H1 (cell line): ENCODE measurements around the gene GUCY2F. TPM values are rescaled to one million over a fixed set of nuclear protein-coding genes. Genes with fewer than 3 reads are reported as not detected.

ENCODE experiments used
- CTCF ChIA-PET: fragments of 300-600 bp; sonication (Branson Sonifier 250); formaldehyde crosslinking; loops from one replicate; lab custom pipeline; 2021; ENCODE audit not compliant: partially characterized antibody; lab: Charles Lee
- POLR2A ChIA-PET: fragments of 300-600 bp; sonication (Branson Sonifier 250); formaldehyde crosslinking; loops from one replicate; lab custom pipeline; 2021; ENCODE audit warnings: inconsistent platforms; ENCODE audit not compliant: partially characterized antibody; lab: Charles Lee
- DNase-seq, 2 experiments: peaks; one replicate each; pipeline versions ENCODE4 v3.0.0 to v3.0.0-alpha.2; 2010 to 2022; ENCODE audit warnings: low spot score in 2 of 2, low read depth in 1 of 2, mixed read lengths in 1 of 2
- FAIRE-seq: peaks from 2 replicates; lab custom pipeline; 2011; peaks lifted over from hg19 to GRCh38; lab: Jason Lieb, UNC
- H2AFZ ChIP-seq: 2 replicates; pipeline ENCODE4 v1.8.1; 2012; ENCODE audit warnings: low read length, inconsistent platforms
- H2AK5ac ChIP-seq: 2 replicates; pipeline ENCODE4 v1.6.1; 2013; ENCODE audit warnings: low read depth, low read length
- H2BK120ac ChIP-seq: replicated peaks from 2 replicates; pipeline ENCODE3; 2013; ENCODE audit warnings: low read depth, low read length, inconsistent platforms
- H2BK12ac ChIP-seq: 2 replicates; pipeline ENCODE4 v1.6.1; 2013; ENCODE audit warnings: low read depth, low read length
- H2BK15ac ChIP-seq: 2 replicates; pipeline ENCODE4 v1.6.1; 2013; ENCODE audit warnings: low read length
- H2BK20ac ChIP-seq: 2 replicates; pipeline ENCODE4 v1.6.1; 2013; ENCODE audit warnings: low read length
- H2BK5ac ChIP-seq: 2 replicates; pipeline ENCODE4 v1.6.1; 2013; ENCODE audit warnings: low read depth, low read length
- H3K14ac ChIP-seq: 2 replicates; pipeline ENCODE4 v1.6.1; 2013; ENCODE audit warnings: inconsistent platforms; ENCODE audit not compliant: insufficient read length
- H3K18ac ChIP-seq: 2 replicates; pipeline ENCODE4 v1.6.1; 2013; ENCODE audit warnings: low read length; ENCODE audit errors: extremely low read depth
- H3K23ac ChIP-seq: 2 replicates; pipeline ENCODE4 v1.6.1; 2013; ENCODE audit warnings: inconsistent platforms; ENCODE audit not compliant: insufficient read length
- H3K23me2 ChIP-seq: 2 replicates; pipeline ENCODE4 v1.6.1; 2013; ENCODE audit warnings: low read depth, low read length
- H3K27ac ChIP-seq: 2 replicates; pipeline ENCODE4 v1.6.1; 2011; ENCODE audit warnings: low read depth, low read length, inconsistent platforms
- H3K27me3 ChIP-seq, 4 experiments: replicated peaks in 1 of 4; 1 replicate in 1 of 4; 2 replicates in 3 of 4; pipeline versions ENCODE4 v1.6.1 to v1.8.1; 2011 to 2013; ENCODE audit warnings: low read length in 3 of 4, mild to moderate bottlenecking in 3 of 4, inconsistent platforms in 2 of 4, mixed read lengths in 2 of 4, moderate library complexity in 1 of 4; ENCODE audit not compliant: control insufficient read depth in 3 of 4, insufficient read depth in 3 of 4; ENCODE audit errors: extremely low read depth in 1 of 4
- H3K36me3 ChIP-seq, 4 experiments: 2 replicates each; pipeline versions ENCODE4 v1.6.1 to v1.8.1; 2011 to 2013; ENCODE audit warnings: mild to moderate bottlenecking in 4 of 4, low read length in 3 of 4, moderate library complexity in 2 of 4, control low read depth in 1 of 4, inconsistent platforms in 1 of 4; ENCODE audit not compliant: insufficient read depth in 4 of 4, control insufficient read depth in 2 of 4
- H3K4ac ChIP-seq: replicated peaks from 2 replicates; pipeline ENCODE3; 2013; ENCODE audit warnings: low read length, low read depth, mixed read lengths, inconsistent platforms; ENCODE audit not compliant: insufficient read length
- H3K4me1 ChIP-seq, 4 experiments: replicated peaks in 1 of 4; 1 replicate in 1 of 4; 2 replicates in 3 of 4; pipeline versions ENCODE4 v1.6.1 to v1.8.1; 2011 to 2013; ENCODE audit warnings: low read length in 3 of 4, inconsistent platforms in 2 of 4, mixed read lengths in 1 of 4; ENCODE audit not compliant: insufficient read depth in 4 of 4, control insufficient read depth in 3 of 4
- H3K4me2 ChIP-seq, 2 experiments: 2 replicates each; pipeline versions ENCODE4 v1.6.1 to v1.8.1; 2011 to 2013; ENCODE audit warnings: low read depth in 2 of 2, low read length in 2 of 2, control low read depth in 1 of 2, inconsistent platforms in 1 of 2, mild to moderate bottlenecking in 1 of 2; ENCODE audit not compliant: insufficient read depth in 1 of 2
- H3K4me3 ChIP-seq, 4 experiments: fragments of 200-600, 300-600 bp in 1 of 4; sonication (generic), shearing (Covaris generic), sonication (Bioruptor Twin) in 1 of 4; 2 replicates each; pipeline versions ENCODE4 v1.5.1 to v1.8.1; 2011 to 2016; ENCODE audit warnings: low read length in 4 of 4, low read depth in 3 of 4, control low read depth in 2 of 4, inconsistent platforms in 2 of 4, mild to moderate bottlenecking in 2 of 4, mixed read lengths in 1 of 4, moderate library complexity in 1 of 4; ENCODE audit not compliant: insufficient read depth in 2 of 4; ENCODE audit errors: extremely low read depth in 1 of 4
- H3K56ac ChIP-seq: replicated peaks from 2 replicates; pipeline ENCODE3; 2013; ENCODE audit warnings: low read depth, mild to moderate bottlenecking, mixed read lengths, low read length, inconsistent platforms; ENCODE audit not compliant: insufficient read length
- H3K79me1 ChIP-seq: 2 replicates; pipeline ENCODE4 v1.6.1; 2013; ENCODE audit warnings: low read depth, low read length, control low read depth
- H3K79me2 ChIP-seq, 2 experiments: 2 replicates each; pipeline versions ENCODE4 v1.6.1 to v1.8.1; 2012 to 2013; ENCODE audit warnings: low read length in 2 of 2, mild to moderate bottlenecking in 2 of 2, inconsistent platforms in 1 of 2; ENCODE audit not compliant: insufficient read depth in 2 of 2, control insufficient read depth in 1 of 2
- H3K9ac ChIP-seq, 4 experiments: replicated peaks in 1 of 4; 1 replicate in 1 of 4; 2 replicates in 3 of 4; pipeline versions ENCODE4 v1.6.1 to v1.8.1; 2011 to 2013; ENCODE audit warnings: low read depth in 3 of 4, low read length in 3 of 4, control low read depth in 2 of 4, mild to moderate bottlenecking in 2 of 4, moderate library complexity in 2 of 4, inconsistent platforms in 1 of 4; ENCODE audit errors: extremely low read depth in 1 of 4
- H3K9me3 ChIP-seq, 2 experiments: 2 replicates each; pipeline versions ENCODE4 v1.6.1 to v1.8.1; 2012 to 2013; ENCODE audit warnings: mild to moderate bottlenecking in 2 of 2, moderate library complexity in 2 of 2, control low read depth in 1 of 2, inconsistent platforms in 1 of 2, low read depth in 1 of 2, low read length in 1 of 2, mixed read lengths in 1 of 2; ENCODE audit not compliant: insufficient read depth in 2 of 2
- H4K20me1 ChIP-seq, 2 experiments: replicated peaks in 1 of 2; 2 replicates each; pipeline versions ENCODE3 to v1.8.1; 2011 to 2013; ENCODE audit warnings: inconsistent platforms in 2 of 2, low read length in 2 of 2, mild to moderate bottlenecking in 1 of 2; ENCODE audit not compliant: insufficient read depth in 2 of 2, control insufficient read depth in 1 of 2
- H4K5ac ChIP-seq: 2 replicates; pipeline ENCODE4 v1.6.1; 2013; ENCODE audit warnings: low read length, low read depth, mixed read lengths, inconsistent platforms; ENCODE audit not compliant: insufficient read length
- H4K8ac ChIP-seq: 2 replicates; pipeline ENCODE4 v1.8.0; 2013; ENCODE audit warnings: mild to moderate bottlenecking, moderate library complexity, low read length, inconsistent platforms; ENCODE audit not compliant: insufficient read depth; ENCODE audit errors: extremely low read depth
- H4K91ac ChIP-seq: replicated peaks from 2 replicates; pipeline ENCODE3; 2013; ENCODE audit warnings: low read length, mixed read lengths, inconsistent platforms; ENCODE audit not compliant: insufficient read length
- BCL11A ChIP-seq, 2 experiments: IDR thresholded peaks; one replicate each; pipeline ENCODE4 v1.6.1; 2011; ENCODE audit warnings: low read depth in 2 of 2, low read length in 2 of 2, mild to moderate bottlenecking in 2 of 2
- CBX5 ChIP-seq: fragments of 300-800, 300-1000 bp; sonication (generic); IDR thresholded peaks from 2 replicates; pipeline ENCODE4 v1.7.1; 2016; ENCODE audit warnings: antibody characterized with exemption, low read length, low read depth
- GABPA ChIP-seq: IDR thresholded peaks from 2 replicates; pipeline ENCODE4 v1.6.1; 2011; ENCODE audit warnings: mild to moderate bottlenecking, low read length, moderate library complexity, borderline replicate concordance; ENCODE audit not compliant: insufficient read depth
- JUND ChIP-seq: IDR thresholded peaks from 2 replicates; pipeline ENCODE4 v1.6.1; 2011; ENCODE audit warnings: mild to moderate bottlenecking, improper control_type of control experiment, low read length
- MAFK ChIP-seq: IDR thresholded peaks from 2 replicates; pipeline ENCODE4 v1.6.1; 2012; ENCODE audit warnings: low read depth, mild to moderate bottlenecking, improper control_type of control experiment, low read length
- PHF8 ChIP-seq: fragments of 200-600 bp; sonication (generic); conservative IDR thresholded peaks from 2 replicates; pipeline ENCODE4 v1.7.1; 2012; ENCODE audit warnings: low read depth, mild to moderate bottlenecking, inconsistent platforms, low read length, moderate library complexity
- POLR2A ChIP-seq, 2 experiments: IDR thresholded peaks; 1 replicate in 1 of 2; 2 replicates in 1 of 2; pipeline ENCODE4 v1.6.1; 2011; ENCODE audit warnings: low read depth in 2 of 2, low read length in 2 of 2, mild to moderate bottlenecking in 2 of 2; ENCODE audit errors: control extremely low read depth in 1 of 2
- POU5F1 ChIP-seq: IDR thresholded peaks from 2 replicates; pipeline ENCODE4 v1.6.1; 2011; ENCODE audit warnings: low read depth, mild to moderate bottlenecking, low read length, moderate library complexity
- RXRA ChIP-seq: IDR thresholded peaks from 2 replicates; pipeline ENCODE4 v1.6.1; 2011; ENCODE audit warnings: low read depth, mild to moderate bottlenecking, low read length, moderate library complexity; ENCODE audit not compliant: insufficient read depth
- SIN3A ChIP-seq, 2 experiments: IDR thresholded peaks in 1 of 2; conservative IDR thresholded peaks in 1 of 2; 2 replicates each; pipeline ENCODE4 v1.6.1; 2011 to 2012; ENCODE audit warnings: low read length in 2 of 2, improper control_type of control experiment in 1 of 2, low read depth in 1 of 2, mild to moderate bottlenecking in 1 of 2
- SP1 ChIP-seq: IDR thresholded peaks from 2 replicates; pipeline ENCODE4 v1.6.1; 2011; ENCODE audit warnings: low read depth, low read length
- WGBS, 2 experiments: shearing (Covaris generic) in 1 of 2; methylation state at CpG; one replicate each; pipeline versions ENCODE4 v1.1.6 to v1.1.7; 2013 to 2015; ENCODE audit warnings: low lambda C conversion rate in 2 of 2, mixed read lengths in 2 of 2, inconsistent platforms in 1 of 2, low coverage in 1 of 2, missing lambda C conversion rate in 1 of 2; ENCODE audit not compliant: insufficient replicate concordance in 2 of 2, insufficient coverage in 1 of 2, insufficient read length in 1 of 2; ENCODE audit errors: extremely low coverage in 1 of 2, missing lambda C conversion rate in 1 of 2; 5-methylcytosine and 5-hydroxymethylcytosine counted together
- polyA plus RNA-seq, 7 experiments: library from polyadenylated mRNA; depleted of rRNA in 3 of 7; stranded (reverse) in 5 of 7; unstranded in 2 of 7; fragments of >200 nt in 5 of 7; fragments of 200-250 nt in 2 of 7; gene quantifications; 1 replicate in 5 of 7; 2 replicates in 1 of 7; 4 replicates in 1 of 7; pipeline versions ENCODE4 v1.2.1 to v1.2.3, GENCODE V29; 2011 to 2013; ENCODE audit warnings: missing spikeins in 2 of 7, mixed read lengths in 2 of 7
- total RNA-seq: library from RNA; stranded (reverse); fragmentation: NEBNext Ultra II Directional; extraction: Animal tissue kit (Norgen Biotek cat#: 25700); gene quantifications from 2 replicates; pipeline ENCODE4 v1.2.1, GENCODE V29; 2021
- TF ChIP-seq, protein P1 (sequence below): IDR thresholded peaks from 2 replicates; pipeline ENCODE4 v1.6.1; 2012; ENCODE audit warnings: low read length, inconsistent platforms
- TF ChIP-seq, protein P2 (sequence below): IDR thresholded peaks from 2 replicates; pipeline ENCODE4 v1.6.1; 2012; ENCODE audit warnings: inconsistent platforms

Gene GUCY2F
- total and polyA plus RNA-seq, 2 of the 8 experiments (the other 6 are each of a cell fraction or from before 2014, with no cell fraction given), result 0.02 TPM; not detected in 1

DNA sequence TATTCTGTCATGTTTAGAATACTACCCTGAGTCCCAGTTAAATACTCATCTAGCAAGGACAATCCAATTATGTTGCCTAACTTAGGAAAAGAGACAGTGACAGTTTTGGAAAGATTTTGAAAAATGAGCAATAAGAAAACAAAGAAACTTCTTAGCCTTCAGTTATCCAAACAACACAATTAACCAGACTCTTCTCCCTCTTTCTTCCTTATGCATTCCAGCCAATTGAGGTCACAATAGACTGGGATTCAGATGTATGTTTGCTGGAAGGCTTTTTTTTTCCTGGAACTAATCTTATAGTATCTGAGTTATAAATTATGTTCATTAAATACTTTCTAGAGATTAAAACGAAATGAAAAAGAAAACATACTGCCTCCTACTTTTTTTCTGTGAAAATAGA, 109.6 kb downstream of the GUCY2F start:
- no peaks in the 10 kb centered on the region for H3K27me3 ChIP-seq
- no peak overlapping the region for H2AK5ac ChIP-seq
- peaks cover 0 to 5% (median 1%) of the 10 kb centered on the region in 4 experiments; a peak in 1 of 7 replicates for H3K4me1 ChIP-seq
- WGBS, 2 experiments, result 67% methylated on average over 1 of the region's 1 CpG; no CpG with 5 or more reads in 1 of the 2 experiments
- no peak overlapping the region for H3K4ac ChIP-seq
- H3K4me2 ChIP-seq, result no peak overlapping the region
- POLR2A ChIA-PET, result no interaction called here
- no peaks in the 10 kb centered on the region for H3K79me2 ChIP-seq
- H4K5ac ChIP-seq, result no peak overlapping the region
- CTCF ChIA-PET, result no interaction called here
- H2BK120ac ChIP-seq, result no peak overlapping the region
- no peak overlapping the region for H3K56ac ChIP-seq
- H3K23me2 ChIP-seq, result no peaks in the 10 kb centered on the region
- no peak overlapping the region for H3K23ac ChIP-seq
- H3K18ac ChIP-seq, result no peak overlapping the region
- H3K9me3 ChIP-seq, result no peaks in the 10 kb centered on the region
- no peak overlapping the region for H3K4me3 ChIP-seq
- H2BK15ac ChIP-seq, result no peak overlapping the region
- no peak overlapping the region for H4K91ac ChIP-seq
- H3K27ac ChIP-seq, result no peak overlapping the region
- H3K79me1 ChIP-seq, result no peaks in the 10 kb centered on the region
- H3K9ac ChIP-seq, result no peak overlapping the region
- no peak for DNase-seq
- no peak for FAIRE-seq
- H3K14ac ChIP-seq, result no peak overlapping the region
- no peaks in the 10 kb centered on the region for H3K36me3 ChIP-seq
- H2BK20ac ChIP-seq, result no peak overlapping the region
- H4K20me1 ChIP-seq, result no peaks in the 10 kb centered on the region
- no peak overlapping the region for H2BK12ac ChIP-seq
- no peak overlapping the region for H2BK5ac ChIP-seq
- H4K8ac ChIP-seq, result no peak overlapping the region
- no peak overlapping the region for H2AFZ ChIP-seq
- TF ChIP-seq SIN3A (conservative IDR thresholded peaks at IDR 0.05 in 1 of 2, IDR thresholded peaks at IDR 0.05 in 1 of 2; ENCODE audit: low read depth in 1 of 2, low read length in 2 of 2) (no peak), MAFK (no peak), PHF8 (no peak), POLR2A (IDR thresholded peaks at IDR 0.05; ENCODE audit: control extremely low read depth in 1 of 2, low read depth in 2 of 2, low read length in 2 of 2) (no peak), SP1 (no peak), POU5F1 (no peak), BCL11A (IDR thresholded peaks at IDR 0.05; ENCODE audit: low read depth in 2 of 2, low read length in 2 of 2) (no peak), GABPA (no peak), RXRA (no peak), JUND (no peak), CBX5 (no peak)
- TF ChIP-seq, protein P1, sequence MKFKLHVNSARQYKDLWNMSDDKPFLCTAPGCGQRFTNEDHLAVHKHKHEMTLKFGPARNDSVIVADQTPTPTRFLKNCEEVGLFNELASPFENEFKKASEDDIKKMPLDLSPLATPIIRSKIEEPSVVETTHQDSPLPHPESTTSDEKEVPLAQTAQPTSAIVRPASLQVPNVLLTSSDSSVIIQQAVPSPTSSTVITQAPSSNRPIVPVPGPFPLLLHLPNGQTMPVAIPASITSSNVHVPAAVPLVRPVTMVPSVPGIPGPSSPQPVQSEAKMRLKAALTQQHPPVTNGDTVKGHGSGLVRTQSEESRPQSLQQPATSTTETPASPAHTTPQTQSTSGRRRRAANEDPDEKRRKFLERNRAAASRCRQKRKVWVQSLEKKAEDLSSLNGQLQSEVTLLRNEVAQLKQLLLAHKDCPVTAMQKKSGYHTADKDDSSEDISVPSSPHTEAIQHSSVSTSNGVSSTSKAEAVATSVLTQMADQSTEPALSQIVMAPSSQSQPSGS, result no peak
- TF ChIP-seq, protein P2, sequence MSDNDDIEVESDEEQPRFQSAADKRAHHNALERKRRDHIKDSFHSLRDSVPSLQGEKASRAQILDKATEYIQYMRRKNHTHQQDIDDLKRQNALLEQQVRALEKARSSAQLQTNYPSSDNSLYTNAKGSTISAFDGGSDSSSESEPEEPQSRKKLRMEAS, result no peak
